ENCODE measurements around the gene GPI. TPM values are rescaled to one million over a fixed set of nuclear protein-coding genes. Genes with fewer than 3 reads are reported as not detected.
"Not testable (repeated sequence)": the region's sequence is repeated elsewhere in the genome, so short reads cannot be mapped to it uniquely, and the experiment has no call there.

GPI gene
- total and polyA plus RNA-seq, 5 experiments from 2014 or later = 107 to 179 (median 126) TPM

DNA sequence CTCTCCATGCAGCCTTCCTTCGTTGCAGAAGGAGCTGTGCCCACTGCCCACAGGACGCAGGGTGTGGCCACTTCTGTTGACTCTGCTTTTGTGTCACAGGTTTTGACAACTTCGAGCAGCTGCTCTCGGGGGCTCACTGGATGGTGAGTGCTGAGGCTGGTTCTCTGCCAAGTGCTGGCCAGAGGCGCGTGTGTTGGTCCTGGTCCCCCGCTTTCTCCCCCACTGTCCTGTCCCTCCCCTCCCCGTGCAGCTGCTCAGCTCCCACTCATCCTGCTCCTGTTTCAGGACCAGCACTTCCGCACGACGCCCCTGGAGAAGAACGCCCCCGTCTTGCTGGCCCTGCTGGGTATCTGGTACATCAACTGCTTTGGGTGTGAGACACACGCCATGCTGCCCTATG lies 28.6 kb downstream of the GPI start:
- no peaks in the 10 kb centered on the region for H3K27me3 Mint-ChIP-seq
- peaks cover 0 to 39% (median 2%) of the 10 kb centered on the region in 3 donors for H3K36me3 Mint-ChIP-seq
- ATAC-seq (no peak), DNase-seq (no peak)
- no peak overlapping the region for H3K4me3 Mint-ChIP-seq
- POLR2A ChIA-PET = no interaction called here
- H3K9me3 Mint-ChIP-seq = no peaks in the 10 kb centered on the region
- no peak overlapping the region for H3K27ac Mint-ChIP-seq
- H3K4me1 Mint-ChIP-seq = no peaks in the 10 kb centered on the region

- DNase-seq (no peak), ATAC-seq (no peak)
- H3K4me3 Mint-ChIP-seq = no peak overlapping the region
- H3K27me3 Mint-ChIP-seq = no peaks in the 10 kb centered on the region
- H3K4me1 Mint-ChIP-seq = peaks cover 0 to under 1% (median 0%) of the 10 kb centered on the region in 4 donors
- no peak overlapping the region for H3K27ac Mint-ChIP-seq
- no peaks in the 10 kb centered on the region for H3K9me3 Mint-ChIP-seq
- POLR2A ChIA-PET = interaction anchor here (0.7 kb wide), 1 partner anchor 8 kb away, joined by 3 read pairs; no protein-coding TSS in a partner anchor
- peaks cover 0 to 60% (median 12%) of the 10 kb centered on the region in 3 donors for H3K36me3 Mint-ChIP-seq
These were observed 32.9 kb downstream of the GPI start for GRCh38 chr19:34397853-34398252.

GRCh38 chr19:34399886-34400285 lies 34.9 kb downstream of the GPI start:
- POLR2A ChIA-PET = interaction anchor here (0.5 kb wide), 1 partner anchor 25 kb away, joined by 3 read pairs; no protein-coding TSS in a partner anchor
- no peak for DNase-seq
- H3K36me3 Mint-ChIP-seq = peaks cover 0 to 46% (median 12%) of the 10 kb centered on the region in 3 donors

GRCh38 chr19:34400844-34401243 lies 35.8 kb downstream of the GPI start:
- not testable (repeated sequence) for ATAC-seq, H3K9me3 Mint-ChIP-seq, H3K27me3 Mint-ChIP-seq, DNase-seq, H3K4me3 Mint-ChIP-seq, H3K27ac Mint-ChIP-seq
- POLR2A ChIA-PET = interaction anchor here (0.7 kb wide), 1 partner anchor 32 kb away, joined by 5 read pairs; no protein-coding TSS in a partner anchor
- peaks cover 0 to 12% (median 10%) of the 10 kb centered on the region in 4 donors for H3K4me1 Mint-ChIP-seq
- peaks cover 0 to 43% (median 9%) of the 10 kb centered on the region in 3 donors for H3K36me3 Mint-ChIP-seq

More at GRCh38 chr19:34399886-34400285, 34.9 kb downstream of the GPI start:
- Mint-ChIP-seq H3K4me1 (peaks cover 0 to 10% (median 8%) of the 10 kb centered on the region in 4 donors), H3K27ac (no peak overlapping the region), H3K9me3 (no peaks in the 10 kb centered on the region), H3K27me3 (no peaks in the 10 kb centered on the region), H3K4me3 (no peak overlapping the region)
- no peak for ATAC-seq

DNA sequence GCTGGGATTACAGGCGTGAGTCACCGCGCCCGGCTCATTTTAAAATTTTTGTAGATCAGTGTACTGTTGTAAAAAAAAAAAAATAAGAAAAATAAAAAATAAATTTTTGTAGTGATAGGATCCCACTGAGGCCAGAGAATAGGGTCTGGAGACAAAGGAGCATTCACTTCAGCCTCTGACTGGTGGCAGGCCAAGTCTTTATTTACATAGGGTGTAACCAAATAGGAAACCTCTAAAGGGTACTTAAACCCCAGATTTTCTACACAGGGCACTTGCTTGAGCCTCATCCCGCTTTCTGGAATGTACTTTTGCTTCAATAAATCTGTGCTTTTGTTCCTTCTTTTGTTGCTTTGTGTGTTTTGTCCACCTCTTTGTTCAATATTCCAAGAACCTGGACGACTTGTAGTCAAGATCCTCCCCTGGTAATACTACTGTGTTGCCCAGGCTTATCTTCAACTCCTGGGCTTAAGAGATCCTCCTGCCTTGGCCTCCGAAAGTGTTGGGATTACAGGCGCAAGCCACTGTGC lies 37.1 kb downstream of the GPI start:
- H3K4me3 Mint-ChIP-seq = no peak overlapping the region
- no peaks in the 10 kb centered on the region for H3K27me3 Mint-ChIP-seq
- POLR2A ChIA-PET = no interaction called here
- no peak for DNase-seq
- peaks cover 0 to 18% (median 13%) of the 10 kb centered on the region in 4 donors for H3K4me1 Mint-ChIP-seq
- H3K9me3 Mint-ChIP-seq = no peaks in the 10 kb centered on the region
- H3K36me3 Mint-ChIP-seq = peaks cover 0 to 39% (median 9%) of the 10 kb centered on the region in 3 donors
- ATAC-seq = no peak
- peak overlapping the region in 2 of 10 donors; percentile 7 to 81 for H3K27ac Mint-ChIP-seq

- peak overlapping the region; percentile 89 to 97 (median 91) for H3K4me3 Mint-ChIP-seq
- POLR2A ChIA-PET = interaction anchor here (0.7 to 1.1 kb wide), 2 partner anchors 25 to 27 kb away, joined by 4 read pairs; no protein-coding TSS in a partner anchor
- DNase-seq = no peak
- peak overlapping the region; percentile 74 to 95 (median 92) for H3K27ac Mint-ChIP-seq
- no peaks in the 10 kb centered on the region for H3K9me3 Mint-ChIP-seq
- peaks cover 0 to 29% (median 9%) of the 10 kb centered on the region in 3 donors for H3K36me3 Mint-ChIP-seq
- H3K27me3 Mint-ChIP-seq = no peaks in the 10 kb centered on the region
- H3K4me1 Mint-ChIP-seq = peaks cover 2 to 32% (median 21%) of the 10 kb centered on the region in 4 donors
- no peak for ATAC-seq
These were observed 38.8 kb downstream of the GPI start for GRCh38 chr19:34403784-34404108.

GRCh38 chr19:34404109-34404909 lies 39.3 kb downstream of the GPI start, which contains the start of gene PDCD2L:
TSS of gene PDCD2L (plus strand) at chr19:34404399. CDS start at chr19:34404431, 32 bp downstream.
- H3K4me1 Mint-ChIP-seq = peaks cover 4 to 38% (median 27%) of the 10 kb centered on the region in 4 donors
- POLR2A ChIA-PET = interaction anchor here (1.0 to 1.3 kb wide), 4 partner anchors 16 to 39 kb away, joined by 3 to 4 read pairs (median 4); partner anchors contain the start of genes GPI and UBA2
- no peaks in the 10 kb centered on the region for H3K9me3 Mint-ChIP-seq
- DNase-seq (peak; percentile 85 to 96 (median 90)), ATAC-seq (peak; percentile 94)
- no peaks in the 10 kb centered on the region for H3K27me3 Mint-ChIP-seq
- peaks cover 0 to 29% (median 11%) of the 10 kb centered on the region in 3 donors for H3K36me3 Mint-ChIP-seq
- peak within 1 kb of the TSS; percentile 74 to 95 (median 92) for H3K27ac Mint-ChIP-seq
- H3K4me3 Mint-ChIP-seq = peak within 1 kb of the TSS; percentile 89 to 97 (median 91)

- DNase-seq (no peak), ATAC-seq (no peak)
- peaks cover 0 to 25% (median 4%) of the 10 kb centered on the region in 3 donors for H3K36me3 Mint-ChIP-seq
- no peaks in the 10 kb centered on the region for H3K9me3 Mint-ChIP-seq
- peaks cover 7 to 44% (median 28%) of the 10 kb centered on the region in 4 donors for H3K4me1 Mint-ChIP-seq
- POLR2A ChIA-PET = interaction anchor here (0.6 to 1.3 kb wide), 4 partner anchors 8 to 180 kb away, joined by 3 to 4 read pairs (median 4); partner anchors contain the start of gene UBA2
- H3K4me3 Mint-ChIP-seq = peak overlapping the region; percentile 25 to 95 (median 56)
- peak overlapping the region in 2 of 10 donors; percentile 43 to 52 for H3K27ac Mint-ChIP-seq
- no peaks in the 10 kb centered on the region for H3K27me3 Mint-ChIP-seq
These were observed 41.1 kb downstream of the GPI start for GRCh38 chr19:34405892-34406660.

DNA sequence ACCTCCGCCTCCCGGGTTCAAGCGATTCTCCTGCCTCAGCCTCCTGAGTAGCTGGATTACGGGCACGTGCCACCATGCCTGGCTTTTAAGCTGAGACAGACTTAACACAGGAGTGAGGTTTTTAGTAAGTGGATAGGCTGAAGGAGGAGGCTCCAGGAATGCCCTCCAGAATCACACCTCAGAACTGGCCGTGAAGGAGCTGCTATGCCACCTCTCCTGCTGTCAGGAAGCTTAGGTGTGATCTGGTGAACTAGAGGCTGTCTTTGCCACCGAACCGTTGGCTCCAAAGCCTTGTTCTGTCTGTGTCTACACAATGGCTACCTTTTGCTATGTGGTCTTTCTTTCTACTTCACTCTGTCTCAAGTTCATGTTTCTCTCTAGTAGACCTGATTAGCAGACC lies 43.4 kb downstream of the GPI start:
- H3K9me3 Mint-ChIP-seq = no peaks in the 10 kb centered on the region

GRCh38 chr19:34409189-34410164 lies 44.5 kb downstream of the GPI start:
- ATAC-seq (no peak), DNase-seq (no peak)
- H3K4me1 Mint-ChIP-seq = peaks cover 7 to 39% (median 22%) of the 10 kb centered on the region in 4 donors
- peak overlapping the region in 3 of 10 donors; percentile 17 to 67 (median 41) for H3K27ac Mint-ChIP-seq
- peaks cover 0 to 52% (median 6%) of the 10 kb centered on the region in 3 donors for H3K36me3 Mint-ChIP-seq
- H3K4me3 Mint-ChIP-seq = no peak overlapping the region
- POLR2A ChIA-PET = interaction anchor here (1.0 kb wide), 1 partner anchor 19 kb away, joined by 3 read pairs; the partner anchor contains the start of gene UBA2
- no peaks in the 10 kb centered on the region for H3K9me3 Mint-ChIP-seq
- no peaks in the 10 kb centered on the region for H3K27me3 Mint-ChIP-seq

More for the DNA sequence above, 43.4 kb downstream of the GPI start:
- Mint-ChIP-seq H3K4me1 (peaks cover 7 to 42% (median 28%) of the 10 kb centered on the region in 4 donors), H3K4me3 (no peak overlapping the region), H3K36me3 (peaks cover 0 to 41% (median 4%) of the 10 kb centered on the region in 3 donors), H3K27me3 (no peaks in the 10 kb centered on the region), H3K27ac (peak overlapping the region in 4 of 10 donors; percentile 35 to 75 (median 59))
- POLR2A ChIA-PET = interaction anchor here (1.0 kb wide), 1 partner anchor 20 kb away, joined by 3 read pairs; the partner anchor contains the start of gene UBA2
- ATAC-seq = no peak
- no peak for DNase-seq

GRCh38 chr19:34411216-34411615 lies 46.2 kb downstream of the GPI start:
- ATAC-seq = no peak
- H3K4me1 Mint-ChIP-seq = peaks cover 7 to 33% (median 17%) of the 10 kb centered on the region in 4 donors
- POLR2A ChIA-PET = interaction anchor here (0.6 kb wide), 1 partner anchor 40 kb away, joined by 3 read pairs; no protein-coding TSS in a partner anchor
- no peak overlapping the region for H3K4me3 Mint-ChIP-seq
- peaks cover 0 to 63% (median 6%) of the 10 kb centered on the region in 3 donors for H3K36me3 Mint-ChIP-seq
- no peak overlapping the region for H3K27ac Mint-ChIP-seq
- no peak for DNase-seq
- H3K9me3 Mint-ChIP-seq = no peaks in the 10 kb centered on the region
- no peaks in the 10 kb centered on the region for H3K27me3 Mint-ChIP-seq

Measured in naive thymus-derived CD8-positive, alpha-beta T cell (primary cell).